Mesothelial cell of epicardium (in vitro differentiated cells): ENCODE results near the gene DNAJC1. TPM values are rescaled to one million over a fixed set of nuclear protein-coding genes. Genes with fewer than 3 reads are reported as not detected.
A peak's percentile ranks its signal among the peaks of the same experiment; 100 is the strongest.

ENCODE experiments used
- DNase-seq, 2 experiments: peaks; one replicate each; pipeline ENCODE4 v3.0.0; 2021; ENCODE audit warnings: low spot score in 2 of 2; ENCODE audit not compliant: unreplicated experiment in 2 of 2
- H3K27ac Mint-ChIP-seq: 2 replicates; pipeline ENCODE4 v1.8.0; 2021; ENCODE audit warnings: mixed read lengths
- H3K27me3 Mint-ChIP-seq: 2 replicates; pipeline ENCODE4 v1.8.0; 2021; ENCODE audit warnings: low read depth, mixed read lengths
- H3K36me3 Mint-ChIP-seq: 2 replicates; pipeline ENCODE4 v1.8.0; 2021; ENCODE audit warnings: mixed read lengths
- H3K4me1 Mint-ChIP-seq: 2 replicates; pipeline ENCODE4 v1.8.0; 2021; ENCODE audit warnings: mixed read lengths
- H3K4me3 Mint-ChIP-seq: 2 replicates; pipeline ENCODE4 v1.8.0; 2021; ENCODE audit warnings: mild to moderate bottlenecking, moderate library complexity, mixed read lengths
- H3K9me3 Mint-ChIP-seq: 2 replicates; pipeline ENCODE4 v1.8.0; 2021; ENCODE audit warnings: mixed read lengths
- total RNA-seq: library from RNA; stranded (reverse); gene quantifications from 3 replicates; pipeline ENCODE4 v1.2.1, GENCODE V29; 2021
- TF ChIP-seq, protein P1 (sequence below): fragments of 200-600 bp; sonication (generic); IDR thresholded peaks from one replicate; pipeline ENCODE4 v1.5.0; 2021; ENCODE audit warnings: antibody characterized with exemption; ENCODE audit not compliant: unreplicated experiment

DNAJC1 gene
- total RNA-seq, 1 donor from 2014 or later = 27.2 TPM

- TF ChIP-seq, protein P1, sequence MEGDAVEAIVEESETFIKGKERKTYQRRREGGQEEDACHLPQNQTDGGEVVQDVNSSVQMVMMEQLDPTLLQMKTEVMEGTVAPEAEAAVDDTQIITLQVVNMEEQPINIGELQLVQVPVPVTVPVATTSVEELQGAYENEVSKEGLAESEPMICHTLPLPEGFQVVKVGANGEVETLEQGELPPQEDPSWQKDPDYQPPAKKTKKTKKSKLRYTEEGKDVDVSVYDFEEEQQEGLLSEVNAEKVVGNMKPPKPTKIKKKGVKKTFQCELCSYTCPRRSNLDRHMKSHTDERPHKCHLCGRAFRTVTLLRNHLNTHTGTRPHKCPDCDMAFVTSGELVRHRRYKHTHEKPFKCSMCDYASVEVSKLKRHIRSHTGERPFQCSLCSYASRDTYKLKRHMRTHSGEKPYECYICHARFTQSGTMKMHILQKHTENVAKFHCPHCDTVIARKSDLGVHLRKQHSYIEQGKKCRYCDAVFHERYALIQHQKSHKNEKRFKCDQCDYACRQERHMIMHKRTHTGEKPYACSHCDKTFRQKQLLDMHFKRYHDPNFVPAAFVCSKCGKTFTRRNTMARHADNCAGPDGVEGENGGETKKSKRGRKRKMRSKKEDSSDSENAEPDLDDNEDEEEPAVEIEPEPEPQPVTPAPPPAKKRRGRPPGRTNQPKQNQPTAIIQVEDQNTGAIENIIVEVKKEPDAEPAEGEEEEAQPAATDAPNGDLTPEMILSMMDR = no peak
- no peak overlapping the region for H3K4me3 Mint-ChIP-seq
- H3K27ac Mint-ChIP-seq = no peak overlapping the region
- no peak for DNase-seq
- H3K36me3 Mint-ChIP-seq = peaks cover 4% of the 10 kb centered on the region
- H3K9me3 Mint-ChIP-seq = peaks cover 24% of the 10 kb centered on the region
- peaks cover 19% of the 10 kb centered on the region for H3K4me1 Mint-ChIP-seq
- no peaks in the 10 kb centered on the region for H3K27me3 Mint-ChIP-seq
Measured at GRCh38 chr10:22005763-22006162, 2.2 kb upstream of the DNAJC1 start.

- Mint-ChIP-seq H3K9me3 (peaks cover 24% of the 10 kb centered on the region), H3K4me1 (peaks cover 19% of the 10 kb centered on the region), H3K36me3 (peaks cover 6% of the 10 kb centered on the region), H3K27me3 (no peaks in the 10 kb centered on the region), H3K27ac (peak overlapping the region; percentile 84), H3K4me3 (peak overlapping the region; percentile 78)
- TF ChIP-seq, protein P1 = no peak
- no peak for DNase-seq
Measured at GRCh38 chr10:22003964-22004281, 393 bp upstream of the DNAJC1 start.

DNA sequence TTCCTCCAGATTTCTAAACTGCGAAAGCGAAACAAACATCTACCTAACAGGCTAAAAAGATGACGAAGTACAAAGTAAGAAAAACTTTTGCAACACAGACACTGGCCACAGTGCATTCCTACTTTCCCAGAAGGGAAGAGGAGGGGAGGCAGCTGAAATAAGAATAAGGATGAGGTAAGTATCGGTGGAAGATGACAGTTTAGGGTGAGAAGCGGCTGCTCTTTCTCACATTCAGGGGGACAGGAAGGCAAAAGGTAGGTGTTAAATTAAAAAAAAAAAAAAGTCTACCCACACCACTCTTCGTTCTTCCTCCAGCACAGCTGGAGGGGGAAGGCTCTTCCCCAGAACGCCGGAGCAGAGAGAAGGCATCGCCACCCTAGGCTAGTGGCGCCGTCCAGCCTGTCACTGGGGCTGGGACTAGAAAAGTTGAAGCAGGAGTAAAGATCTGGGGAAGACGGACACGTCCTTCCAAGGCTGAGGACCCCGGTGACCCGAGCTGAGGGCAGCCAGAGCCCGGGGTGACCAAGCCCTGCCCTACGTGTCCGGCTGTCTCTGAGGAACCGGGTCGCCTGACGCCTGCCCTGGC is 846 bp downstream of the DNAJC1 start:
- Mint-ChIP-seq H3K36me3 (peaks cover 6% of the 10 kb centered on the region), H3K9me3 (peaks cover 24% of the 10 kb centered on the region), H3K4me3 (peak overlapping the region; percentile 78), H3K27ac (peak overlapping the region; percentile 83), H3K27me3 (no peaks in the 10 kb centered on the region), H3K4me1 (peaks cover 19% of the 10 kb centered on the region)
- TF ChIP-seq, protein P1 = no peak
- DNase-seq = no peak

- TF ChIP-seq, protein P1 = no peak
- no peak overlapping the region for H3K27ac Mint-ChIP-seq
- peaks cover 4% of the 10 kb centered on the region for H3K9me3 Mint-ChIP-seq
- no peak overlapping the region for H3K4me3 Mint-ChIP-seq
- no peaks in the 10 kb centered on the region for H3K4me1 Mint-ChIP-seq
- H3K27me3 Mint-ChIP-seq = no peaks in the 10 kb centered on the region
- H3K36me3 Mint-ChIP-seq = peaks cover 5% of the 10 kb centered on the region
- no peak for DNase-seq
Measured at GRCh38 chr10:21995557-21995956, 8.0 kb downstream of the DNAJC1 start.

GRCh38 chr10:21993360-21994001 is 10.0 kb downstream of the DNAJC1 start:
- TF ChIP-seq, protein P1 = peak; percentile 55
- Mint-ChIP-seq H3K9me3 (peaks cover 4% of the 10 kb centered on the region), H3K36me3 (peaks cover 3% of the 10 kb centered on the region), H3K4me3 (no peak overlapping the region), H3K27me3 (no peaks in the 10 kb centered on the region), H3K27ac (no peak overlapping the region), H3K4me1 (peaks cover 5% of the 10 kb centered on the region)
- DNase-seq = no peak
